HL-60 (cell line): Measurements from ENCODE around the gene TMTC1.

ENCODE experiments used
- DNase-seq, 2 experiments: peaks; one replicate each; pipeline ENCODE4 v3.0.0-alpha.2; 2010 to 2020; ENCODE audit warnings: low read depth in 1 of 2, low spot score in 1 of 2
- H3K27ac ChIP-seq: fragments of 250-450 bp; sonication (Bioruptor Pico); replicated peaks from 2 replicates; pipeline ENCODE4 v1.5.1; 2020; ENCODE audit warnings: mild to moderate bottlenecking, moderate library complexity
- H3K27me3 ChIP-seq: fragments of 250-450 bp; sonication (Bioruptor Pico); 2 replicates; pipeline ENCODE4 v1.5.1; 2021; ENCODE audit warnings: mild to moderate bottlenecking, moderate library complexity; ENCODE audit not compliant: insufficient read depth, poor library complexity, severe bottlenecking
- H3K4me3 ChIP-seq: replicated peaks from 2 replicates; pipeline ENCODE4 v1.5.1; 2011; ENCODE audit warnings: mild to moderate bottlenecking, control low read depth, low read length; ENCODE audit not compliant: insufficient read depth
- CTCF ChIP-seq: IDR thresholded peaks from one replicate; pipeline ENCODE4 v1.5.1; 2011; ENCODE audit warnings: low read length, control low read depth, inconsistent platforms; ENCODE audit not compliant: insufficient read depth
- GABPA ChIP-seq: IDR thresholded peaks from 2 replicates; pipeline ENCODE4 v1.6.1; 2012; ENCODE audit warnings: low read depth
- POLR2AphosphoS5 ChIP-seq: IDR thresholded peaks from 2 replicates; pipeline ENCODE4 v1.6.1; 2012; ENCODE audit warnings: low read depth
- SPI1 ChIP-seq: IDR thresholded peaks from 2 replicates; pipeline ENCODE4 v1.6.1; 2012; ENCODE audit warnings: low read depth, mild to moderate bottlenecking, borderline replicate concordance
- TF ChIP-seq, protein P1 (sequence below): IDR thresholded peaks from 2 replicates; pipeline ENCODE4 v1.6.1; 2012; ENCODE audit warnings: low read depth; ENCODE audit not compliant: insufficient replicate concordance

Gene TMTC1

DNA sequence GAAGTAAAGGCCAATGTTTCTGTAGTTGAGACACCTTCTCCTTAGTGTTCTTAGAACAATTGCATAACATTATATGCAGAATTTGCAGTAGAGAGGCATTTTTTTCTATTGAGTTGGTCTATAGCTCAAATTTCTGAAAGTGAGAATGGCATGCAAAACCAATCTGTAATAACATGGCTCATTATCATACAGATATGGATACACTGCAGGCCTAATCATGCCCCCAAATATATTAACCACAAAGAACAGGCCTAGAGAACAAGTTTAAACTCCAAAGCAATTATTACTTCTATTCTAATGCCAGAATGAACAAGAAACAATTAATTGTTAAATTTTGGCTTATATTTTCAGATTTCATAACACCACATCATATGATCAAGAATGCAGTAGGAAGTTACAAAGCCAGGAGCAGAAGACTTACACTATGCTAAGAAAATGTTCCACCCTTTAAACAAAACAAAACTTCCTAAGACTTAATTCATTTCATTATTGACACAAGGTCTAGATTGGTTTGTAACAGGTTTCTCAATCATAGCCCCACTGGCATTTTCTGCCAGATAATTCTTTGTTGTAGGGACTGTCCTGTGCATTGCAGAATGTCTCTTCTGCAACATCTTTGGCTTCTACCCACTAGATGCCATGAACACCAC lies 26.9 kb downstream of the TMTC1 start:
- Histone ChIP-seq H3K4me3 (no peak overlapping the region), H3K27me3 (no peaks in the 10 kb centered on the region), H3K27ac (no peak overlapping the region)
- no peak for DNase-seq
- no peak for TF ChIP-seq GABPA
- no peak for TF ChIP-seq CTCF
- TF ChIP-seq SPI1, result no peak
- TF ChIP-seq POLR2AphosphoS5, result no peak
- TF ChIP-seq, protein P1, sequence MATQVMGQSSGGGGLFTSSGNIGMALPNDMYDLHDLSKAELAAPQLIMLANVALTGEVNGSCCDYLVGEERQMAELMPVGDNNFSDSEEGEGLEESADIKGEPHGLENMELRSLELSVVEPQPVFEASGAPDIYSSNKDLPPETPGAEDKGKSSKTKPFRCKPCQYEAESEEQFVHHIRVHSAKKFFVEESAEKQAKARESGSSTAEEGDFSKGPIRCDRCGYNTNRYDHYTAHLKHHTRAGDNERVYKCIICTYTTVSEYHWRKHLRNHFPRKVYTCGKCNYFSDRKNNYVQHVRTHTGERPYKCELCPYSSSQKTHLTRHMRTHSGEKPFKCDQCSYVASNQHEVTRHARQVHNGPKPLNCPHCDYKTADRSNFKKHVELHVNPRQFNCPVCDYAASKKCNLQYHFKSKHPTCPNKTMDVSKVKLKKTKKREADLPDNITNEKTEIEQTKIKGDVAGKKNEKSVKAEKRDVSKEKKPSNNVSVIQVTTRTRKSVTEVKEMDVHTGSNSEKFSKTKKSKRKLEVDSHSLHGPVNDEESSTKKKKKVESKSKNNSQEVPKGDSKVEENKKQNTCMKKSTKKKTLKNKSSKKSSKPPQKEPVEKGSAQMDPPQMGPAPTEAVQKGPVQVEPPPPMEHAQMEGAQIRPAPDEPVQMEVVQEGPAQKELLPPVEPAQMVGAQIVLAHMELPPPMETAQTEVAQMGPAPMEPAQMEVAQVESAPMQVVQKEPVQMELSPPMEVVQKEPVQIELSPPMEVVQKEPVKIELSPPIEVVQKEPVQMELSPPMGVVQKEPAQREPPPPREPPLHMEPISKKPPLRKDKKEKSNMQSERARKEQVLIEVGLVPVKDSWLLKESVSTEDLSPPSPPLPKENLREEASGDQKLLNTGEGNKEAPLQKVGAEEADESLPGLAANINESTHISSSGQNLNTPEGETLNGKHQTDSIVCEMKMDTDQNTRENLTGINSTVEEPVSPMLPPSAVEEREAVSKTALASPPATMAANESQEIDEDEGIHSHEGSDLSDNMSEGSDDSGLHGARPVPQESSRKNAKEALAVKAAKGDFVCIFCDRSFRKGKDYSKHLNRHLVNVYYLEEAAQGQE, result no peak

DNA sequence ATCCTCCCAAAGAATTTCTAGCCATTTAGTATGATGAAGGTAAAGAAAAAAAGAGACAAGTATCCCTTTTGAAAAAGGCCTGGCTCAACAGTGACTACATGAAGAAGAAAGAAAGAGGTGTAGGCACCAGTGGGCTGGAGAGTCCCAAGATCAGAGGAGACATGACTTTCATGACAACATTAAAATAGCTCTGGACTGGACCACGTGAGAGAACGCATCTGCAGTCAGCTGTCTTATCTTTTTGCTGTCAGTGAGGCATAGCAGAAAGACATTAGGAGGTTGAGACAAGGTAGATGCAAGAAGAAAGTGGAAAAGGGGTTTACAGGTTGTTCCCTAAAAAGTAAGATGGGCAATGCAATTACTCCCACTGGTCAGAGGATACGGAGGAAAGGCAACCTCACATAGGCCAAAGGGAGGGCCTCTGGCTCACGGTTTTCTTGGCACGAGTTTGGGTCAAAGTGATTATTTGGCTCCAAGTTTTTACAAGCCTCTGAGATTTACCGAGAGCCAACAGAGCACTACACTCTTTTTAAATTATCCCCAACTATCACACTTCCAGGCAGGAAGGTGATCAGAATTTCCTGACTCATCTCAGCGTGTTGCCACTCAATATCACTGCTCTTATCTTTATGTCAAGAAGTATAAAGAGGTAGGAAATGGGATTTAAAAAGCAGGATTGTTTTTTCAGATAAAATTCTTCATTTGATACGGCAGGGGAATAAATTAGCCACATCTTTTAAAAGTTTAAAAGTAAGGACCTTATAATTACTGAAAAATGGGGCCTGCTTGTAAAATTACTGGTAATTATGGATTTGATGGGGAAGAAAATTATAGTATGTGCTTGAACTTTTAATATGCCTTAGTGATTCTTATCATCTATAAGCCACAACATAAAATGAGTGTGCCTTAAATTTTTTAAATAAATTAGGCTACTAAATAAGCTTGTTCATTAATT lies 29.2 kb downstream of the TMTC1 start:
- no peak for DNase-seq
- H3K27me3 ChIP-seq, result peaks cover 2% of the 10 kb centered on the region
- no peak overlapping the region for H3K4me3 ChIP-seq
- H3K27ac ChIP-seq, result no peak overlapping the region
- TF ChIP-seq POLR2AphosphoS5 (no peak), SPI1 (no peak), CTCF (no peak), GABPA (no peak)
- TF ChIP-seq, protein P1, result no peak

DNA sequence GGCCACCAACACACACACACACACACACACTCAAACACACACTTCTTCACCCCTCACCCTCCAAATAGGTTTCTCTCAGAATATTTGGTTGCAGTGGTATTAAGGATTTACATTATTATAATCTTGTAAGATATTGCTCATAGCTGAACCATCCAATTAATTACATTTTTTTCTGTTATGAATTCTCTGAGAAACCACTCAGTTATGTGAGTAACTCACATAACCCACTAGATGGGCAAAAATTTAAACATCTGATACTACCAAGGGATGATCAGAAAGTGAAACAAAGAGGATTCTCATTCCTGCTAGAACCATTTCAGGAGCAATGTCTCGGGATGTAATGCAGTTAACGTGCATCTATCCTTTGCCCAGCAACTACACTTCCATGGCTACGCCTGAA lies 31.6 kb downstream of the TMTC1 start:
- no peak for DNase-seq
- Histone ChIP-seq H3K27ac (no peak overlapping the region), H3K27me3 (peaks cover 2% of the 10 kb centered on the region), H3K4me3 (no peak overlapping the region)
- no peak for TF ChIP-seq POLR2AphosphoS5
- TF ChIP-seq GABPA, result no peak
- TF ChIP-seq, protein P1, result no peak
